NCI-H748 (cell line): ENCODE measurements around the gene GNAI1.

Experiments used
- DNase-seq: peaks from one replicate; lab custom pipeline; 2025; ENCODE audit not compliant: unreplicated experiment; lab: John Stamatoyannopoulos, UW

Gene GNAI1

GRCh38 chr7:80131675-80132435, 2.8 kb upstream of the GNAI1 start:
- DNase-seq, result no peak

- no peak for DNase-seq
Observed at GRCh38 chr7:80132594-80132993, 2.0 kb upstream of the GNAI1 start.

DNA sequence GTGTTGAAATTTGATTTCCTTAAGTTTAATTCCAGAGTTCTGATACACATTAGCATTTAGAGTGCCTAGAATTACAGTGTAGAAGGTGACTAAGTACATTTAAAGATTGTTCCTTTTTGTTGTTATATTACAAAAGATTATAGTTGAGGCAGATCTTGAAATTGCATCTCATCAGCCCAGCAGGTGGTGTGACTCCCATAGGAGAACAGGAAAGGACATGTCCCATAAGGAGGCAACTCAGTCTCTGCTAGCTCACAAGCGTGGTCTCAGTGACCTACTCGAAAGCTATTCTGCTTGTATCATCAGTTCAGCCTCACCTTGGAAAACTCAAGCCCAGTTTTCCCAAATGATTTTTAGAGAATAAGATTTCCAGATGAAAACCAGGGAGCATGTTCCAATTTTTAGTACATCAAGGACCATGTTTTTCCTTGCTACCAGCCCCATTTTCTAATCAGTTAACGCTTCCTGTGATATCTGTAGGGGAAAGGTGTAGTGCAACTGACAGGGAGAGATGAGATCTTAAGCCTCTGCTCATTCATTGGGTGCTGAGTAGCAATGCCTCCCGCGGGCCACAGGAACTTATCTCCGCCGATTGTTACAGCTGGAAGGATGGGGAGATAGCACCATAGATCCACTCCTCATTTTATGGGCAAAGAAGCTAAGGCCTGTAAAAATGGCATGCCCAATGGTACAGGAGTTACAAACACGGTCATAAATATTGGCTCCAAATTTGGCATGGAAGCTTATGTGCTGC, 1.1 kb upstream of the GNAI1 start:
- no peak for DNase-seq

DNA sequence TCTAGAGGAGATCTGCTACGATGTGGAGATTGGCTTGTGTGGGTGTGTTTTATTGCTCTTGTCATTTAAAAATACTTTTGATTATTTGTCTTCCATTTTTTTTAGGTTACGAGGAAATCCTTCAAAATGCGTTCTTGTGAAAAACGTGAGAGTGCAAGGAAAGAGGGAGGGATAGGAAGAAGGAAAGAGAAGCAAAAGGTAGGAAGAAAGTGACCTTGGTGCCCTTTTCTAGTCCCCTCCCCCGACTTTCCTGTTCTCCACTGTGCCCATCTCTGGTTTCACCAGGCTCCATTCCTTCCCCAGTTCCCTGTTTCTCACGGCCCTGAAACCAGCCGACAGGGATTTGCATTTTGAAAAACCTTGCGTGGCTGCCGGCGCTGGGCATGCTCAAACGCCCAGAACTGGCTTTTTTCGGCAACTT, 506 bp upstream of the GNAI1 start:
- DNase-seq, result no peak

- DNase-seq, result peak; percentile 78
Observed at GRCh38 chr7:80135309-80136104, 876 bp downstream of the GNAI1 start.

- DNase-seq, result no peak
Observed at GRCh38 chr7:80136261-80137055, 1.8 kb downstream of the GNAI1 start.

DNA sequence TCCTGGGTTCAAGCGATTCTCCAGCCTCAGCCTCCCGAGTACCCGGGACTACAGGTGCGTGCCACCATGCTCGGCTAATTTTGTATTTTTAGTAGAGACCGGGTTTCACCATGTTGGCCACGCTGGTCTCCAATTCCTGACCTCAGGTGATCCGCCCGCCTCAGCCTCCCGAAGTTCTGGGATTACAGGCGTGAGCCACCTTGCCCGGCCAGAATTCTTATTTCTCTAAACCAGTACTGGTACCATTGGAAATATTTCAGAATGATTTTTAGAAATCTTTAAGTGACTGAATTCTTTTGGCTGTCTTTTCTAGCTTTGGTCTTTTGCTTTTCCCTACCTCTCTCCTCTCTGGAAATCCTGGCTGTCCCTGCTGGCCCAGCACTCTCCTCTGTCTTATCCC, 2.8 kb downstream of the GNAI1 start:
- DNase-seq, result no peak

DNA sequence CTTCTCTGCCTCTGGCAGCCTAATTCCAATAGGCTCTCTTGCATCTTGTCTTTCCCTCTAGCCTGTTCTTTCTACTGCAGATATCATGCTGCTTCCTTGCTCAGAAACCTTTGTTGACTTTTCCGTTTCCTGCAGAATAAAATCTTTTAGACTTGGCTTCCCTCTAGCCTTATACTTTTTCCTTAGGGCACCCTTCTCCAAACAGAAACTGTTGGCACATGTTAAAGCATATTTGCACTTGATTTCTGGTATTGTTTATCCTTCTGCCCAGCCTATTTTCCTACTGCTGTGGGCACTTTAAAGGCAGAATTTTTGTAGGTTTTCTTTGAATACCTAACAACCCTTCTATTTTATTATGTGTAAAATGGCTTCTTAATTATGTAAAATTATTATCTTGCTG, 4.6 kb downstream of the GNAI1 start:
- no peak for DNase-seq

DNA sequence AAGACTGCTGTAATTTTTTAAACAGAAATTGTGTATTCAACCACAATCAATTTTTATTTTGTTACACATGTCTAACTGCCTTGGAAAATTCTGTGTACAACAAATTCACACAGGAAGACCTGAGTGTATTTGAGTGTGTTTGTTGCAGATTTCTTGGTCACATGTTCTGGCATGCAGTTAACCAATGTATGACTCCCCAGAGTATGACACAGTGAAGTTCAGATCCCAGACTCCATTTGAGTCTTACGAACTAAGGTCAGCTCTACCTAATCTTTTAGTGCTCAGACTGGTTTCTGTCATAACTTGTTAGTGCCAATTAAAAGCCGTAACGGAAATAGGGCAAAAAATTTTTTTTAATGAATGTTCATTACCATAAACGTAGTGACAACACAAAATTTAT, 5.8 kb downstream of the GNAI1 start:
- no peak for DNase-seq

DNA sequence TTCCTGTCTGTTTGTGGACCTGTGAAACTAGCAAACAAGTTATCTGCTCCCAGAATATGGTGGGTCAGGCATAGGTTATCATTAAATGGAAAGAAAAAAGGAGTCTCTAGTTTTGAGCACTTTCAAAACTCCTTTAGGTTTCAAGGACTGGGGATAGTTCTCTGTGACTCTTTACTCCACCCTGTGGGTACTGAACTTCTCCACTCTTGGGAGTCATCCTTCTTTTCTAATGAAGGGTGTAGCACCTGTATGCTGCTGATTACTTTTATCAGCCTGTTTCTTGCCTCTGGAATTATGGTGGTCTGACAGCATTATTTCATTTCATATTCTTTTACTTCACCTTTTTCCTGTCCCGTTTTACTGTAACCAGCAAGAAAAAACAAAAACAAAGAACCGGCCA, 6.7 kb downstream of the GNAI1 start:
- DNase-seq, result no peak

DNA sequence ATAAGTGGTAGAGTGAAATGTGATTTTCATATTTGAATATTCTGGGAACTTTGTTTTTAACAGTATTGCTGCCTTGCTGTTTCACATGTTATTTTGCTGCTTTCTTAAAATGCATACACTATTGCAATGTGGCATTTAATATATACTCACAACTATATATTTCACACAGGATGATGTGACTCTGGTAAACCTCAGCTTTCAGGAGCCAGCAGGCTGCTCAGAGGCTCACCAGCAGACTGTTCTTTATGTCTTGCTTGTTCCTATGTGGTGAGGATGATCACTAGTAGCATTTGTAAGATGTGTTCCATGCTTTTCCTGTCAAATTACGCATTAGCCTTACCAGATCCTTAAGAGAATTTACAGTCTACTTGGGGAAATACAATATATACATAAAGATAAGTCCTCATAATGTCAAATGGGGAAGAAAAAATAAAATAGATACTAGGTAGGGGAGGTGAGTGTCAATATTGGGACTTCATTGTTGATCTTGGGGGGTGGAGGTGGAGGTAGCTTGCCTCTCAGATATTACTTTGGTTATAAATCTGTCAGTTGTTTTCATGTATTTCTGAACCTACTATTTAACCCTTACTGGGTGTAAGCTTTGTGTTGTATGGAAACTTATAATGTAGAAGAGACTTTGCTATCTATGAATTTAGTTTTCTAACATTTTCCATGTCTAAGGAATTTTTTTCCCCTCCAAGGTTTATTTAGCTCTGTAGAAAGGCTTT, 8.4 kb downstream of the GNAI1 start:
- no peak for DNase-seq

DNA sequence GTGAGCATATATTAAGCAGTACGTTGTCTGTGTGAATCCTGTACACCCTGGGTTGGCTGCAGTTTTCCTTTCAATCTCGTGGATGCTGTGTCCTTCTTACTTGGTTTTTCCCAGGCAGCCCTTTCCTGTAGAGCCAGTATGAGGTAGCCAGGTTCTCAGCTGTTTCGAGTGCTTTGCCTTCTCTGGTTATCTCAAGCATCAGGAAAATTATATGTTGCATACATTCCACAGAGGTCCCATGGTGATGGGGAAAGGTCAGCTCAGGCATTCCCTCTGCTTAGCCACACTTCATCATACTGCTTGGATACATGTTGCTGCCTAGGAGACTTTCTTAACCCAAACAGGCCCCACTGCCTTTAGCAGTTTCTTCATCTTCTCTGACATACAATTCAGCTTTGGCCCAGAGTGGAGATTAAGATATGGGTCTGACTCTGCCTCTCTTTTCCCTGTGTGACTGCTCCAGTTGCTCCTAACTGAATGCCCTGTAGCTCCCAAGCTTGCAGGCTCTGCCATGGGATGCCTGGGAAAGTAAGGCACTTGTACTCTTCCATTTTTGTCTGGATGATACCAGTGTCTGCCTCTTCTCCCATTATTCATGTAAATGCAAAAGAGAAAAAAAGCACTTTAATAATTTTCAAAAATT, 11.3 kb downstream of the GNAI1 start:
- peak; percentile 10 for DNase-seq

DNA sequence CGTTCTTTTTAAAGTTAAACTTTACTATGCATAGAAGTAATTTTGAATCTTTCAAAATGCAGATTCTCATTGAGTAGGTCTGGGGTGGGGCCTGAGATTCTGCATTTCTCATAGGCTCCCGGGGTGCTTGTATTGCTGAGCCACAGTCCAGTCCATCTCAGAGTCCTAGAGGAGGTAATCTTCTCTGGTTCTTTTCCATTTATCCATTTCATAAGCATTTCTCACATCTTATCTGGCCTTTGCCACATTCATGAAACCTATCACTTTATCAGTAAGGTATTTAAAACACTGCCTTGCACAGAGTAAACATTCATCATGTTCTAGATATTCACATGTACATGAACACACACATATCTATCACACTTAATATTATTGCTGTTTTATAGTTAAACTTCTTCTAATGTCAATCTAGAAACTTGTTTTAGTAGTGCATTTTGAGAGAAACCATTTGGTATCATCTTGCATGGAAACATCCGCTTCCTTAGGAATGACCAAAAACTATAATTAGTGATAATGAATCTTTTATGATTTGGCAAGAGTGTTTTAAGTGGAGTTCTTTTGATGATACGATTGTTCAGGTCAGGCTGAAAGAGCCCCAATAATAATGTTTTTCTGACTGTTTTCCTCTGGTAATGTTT, 12.0 kb downstream of the GNAI1 start:
- no peak for DNase-seq

DNA sequence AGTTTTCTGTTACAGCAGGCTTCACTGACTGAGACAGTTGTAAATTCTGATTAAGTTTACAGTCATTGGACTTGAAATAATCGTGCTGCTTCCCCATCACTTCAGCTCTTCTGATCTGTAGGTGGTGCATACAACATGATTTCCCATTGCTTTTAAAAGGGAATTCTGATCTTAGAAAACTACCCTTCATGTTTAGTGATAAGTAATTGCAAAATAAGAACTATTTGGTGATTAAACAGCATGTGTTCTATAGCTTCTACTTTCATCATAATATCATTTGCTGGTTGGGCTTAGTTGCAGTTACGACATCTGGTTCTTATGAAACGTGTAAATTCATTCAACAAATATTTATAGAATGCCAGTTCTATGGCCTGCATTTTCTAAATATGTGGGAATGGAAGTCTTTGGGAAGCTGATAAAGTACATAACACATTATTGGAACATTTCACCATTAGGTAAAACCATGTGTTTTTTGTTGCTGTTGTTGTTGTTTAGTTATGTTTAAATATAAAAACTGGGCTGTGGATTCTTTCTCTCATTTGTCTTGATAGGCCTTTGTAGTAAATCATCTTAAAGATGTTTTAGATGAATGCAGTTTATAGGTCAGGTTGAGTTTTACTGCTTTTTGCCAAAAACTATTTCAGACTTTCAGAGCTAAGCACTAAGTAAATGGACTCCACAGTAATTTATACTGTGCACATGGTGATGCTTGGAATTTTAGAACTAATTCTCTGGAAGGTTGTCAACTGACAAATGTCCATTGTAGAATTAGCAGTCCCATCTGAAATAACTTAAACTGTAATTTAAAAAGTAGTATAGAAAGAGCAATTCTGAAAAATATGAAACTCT, 13.1 kb downstream of the GNAI1 start:
- DNase-seq, result no peak

- DNase-seq, result no peak
Observed at GRCh38 chr7:80150611-80151273, 16.1 kb downstream of the GNAI1 start.

GRCh38 chr7:80151274-80151665, 16.6 kb downstream of the GNAI1 start:
- DNase-seq, result no peak

GRCh38 chr7:80153446-80153845, 18.8 kb downstream of the GNAI1 start:
- no peak for DNase-seq
